ENCODE measurements around the gene OR5H2.
A peak's percentile ranks its signal among the peaks of the same experiment; 100 is the strongest.
"Not testable (repeated sequence)": the region's sequence is repeated elsewhere in the genome, so short reads cannot be mapped to it uniquely, and the experiment has no call there.

Gene OR5H2

GRCh38 chr3:98282205-98282604, at the start of gene OR5H2:
TSS of gene OR5H2 (plus strand) at chr3:98282505. CDS start at chr3:98282903, 398 bp downstream.
- no peak for DNase-seq (ENCODE audit: low read depth)

- no peak for DNase-seq (ENCODE audit: low read depth)
Measured at GRCh38 chr3:98233468-98233867, 48.8 kb upstream of the OR5H2 start.

GRCh38 chr3:98240131-98240530, 42.2 kb upstream of the OR5H2 start:
- no peak for DNase-seq (ENCODE audit: low read depth)

GRCh38 chr3:98242155-98242554, 40.1 kb upstream of the OR5H2 start:
- no peak for DNase-seq (ENCODE audit: low read depth)

GRCh38 chr3:98243843-98244242, 38.5 kb upstream of the OR5H2 start:
- DNase-seq (ENCODE audit: low read depth) = no peak

- DNase-seq (ENCODE audit: low read depth) = no peak
Measured at GRCh38 chr3:98246142-98246541, 36.2 kb upstream of the OR5H2 start.

GRCh38 chr3:98256026-98256425, 26.3 kb upstream of the OR5H2 start:
- DNase-seq (ENCODE audit: low read depth) = not testable (repeated sequence)

- no peak for DNase-seq (ENCODE audit: low read depth)
Measured at GRCh38 chr3:98259707-98260106, 22.6 kb upstream of the OR5H2 start.

- no peak for DNase-seq (ENCODE audit: low read depth)
Measured at GRCh38 chr3:98262046-98262445, 20.3 kb upstream of the OR5H2 start.

- DNase-seq (ENCODE audit: low read depth) = no peak
Measured at GRCh38 chr3:98263944-98264343, 18.4 kb upstream of the OR5H2 start, which contains the start of gene OR5H6. TSS of gene OR5H6 (plus strand) at chr3:98264244. CDS start at chr3:98264333, 89 bp downstream.

GRCh38 chr3:98269846-98270245, 12.5 kb upstream of the OR5H2 start:
- DNase-seq (ENCODE audit: low read depth) = no peak

GRCh38 chr3:98272126-98272525, 10.2 kb upstream of the OR5H2 start:
- no peak for DNase-seq (ENCODE audit: low read depth)

GRCh38 chr3:98274914-98275313, 7.4 kb upstream of the OR5H2 start:
- DNase-seq (ENCODE audit: low read depth) = no peak

- no peak for DNase-seq (ENCODE audit: low read depth)
Measured at GRCh38 chr3:98290916-98291315, 8.6 kb downstream of the OR5H2 start.

- no peak for DNase-seq (ENCODE audit: low read depth)
Measured at GRCh38 chr3:98291332-98291957, 9.1 kb downstream of the OR5H2 start.

GRCh38 chr3:98322101-98322500, 39.8 kb downstream of the OR5H2 start:
- DNase-seq (ENCODE audit: low read depth) = no peak

GRCh38 chr3:98322686-98323085, 40.4 kb downstream of the OR5H2 start:
- no peak for DNase-seq (ENCODE audit: low read depth)

GRCh38 chr3:98323425-98323824, 41.1 kb downstream of the OR5H2 start:
- no peak for DNase-seq (ENCODE audit: low read depth)

- no peak for DNase-seq (ENCODE audit: low read depth)
Measured at GRCh38 chr3:98325055-98325454, 42.8 kb downstream of the OR5H2 start.

- DNase-seq (ENCODE audit: low read depth) = no peak
Measured at GRCh38 chr3:98326105-98326893, 44.0 kb downstream of the OR5H2 start.

- no peak for DNase-seq (ENCODE audit: low read depth)
Measured at GRCh38 chr3:98326945-98327344, 44.6 kb downstream of the OR5H2 start.

GRCh38 chr3:98328933-98329332, 46.6 kb downstream of the OR5H2 start:
- no peak for DNase-seq (ENCODE audit: low read depth)

GRCh38 chr3:98329392-98330124, 47.3 kb downstream of the OR5H2 start:
- DNase-seq (ENCODE audit: low read depth) = peak; percentile 14
